Lower lobe of right lung (tissue), 2 donors: Measurements from ENCODE around the gene CUBN. TPM values are rescaled to one million over a fixed set of nuclear protein-coding genes. Genes with fewer than 3 reads are reported as not detected.

ENCODE experiments used
- ATAC-seq, 2 donors: fragments of 200-7000 bp; cut with Tn5 transposase; one replicate each; pipeline ENCODE4 v1.9.1; 2020 to 2022; ENCODE audit warnings: mild to moderate bottlenecking in 2 of 2, moderate library complexity in 2 of 2
- DNase-seq: peaks from one replicate; pipeline ENCODE4 v3.0.0-alpha.2; 2020
- H3K27ac ChIP-seq: fragments of 200-600 bp; one replicate; pipeline ENCODE4 v1.8.0; 2022
- H3K27me3 ChIP-seq: fragments of 200-600 bp; one replicate; pipeline ENCODE4 v1.8.0; 2022; ENCODE audit warnings: low read depth
- H3K36me3 ChIP-seq: fragments of 200-600 bp; one replicate; pipeline ENCODE4 v1.8.0; 2022; ENCODE audit warnings: mild to moderate bottlenecking
- H3K4me1 ChIP-seq: fragments of 200-600 bp; one replicate; pipeline ENCODE4 v1.8.0; 2022
- H3K4me3 ChIP-seq: fragments of 200-600 bp; one replicate; pipeline ENCODE4 v1.8.0; 2022; ENCODE audit warnings: mild to moderate bottlenecking
- H3K9me3 ChIP-seq: fragments of 200-600 bp; one replicate; pipeline ENCODE4 v1.8.0; 2022
- intact Hi-C: fragments of 100-400 bp; cut with DNase I; formaldehyde crosslinking; loops from one replicate; pipeline ENCODE4 v1.11.0; 2022
- total RNA-seq: library from RNA; stranded (reverse); fragmentation: NEBNext Ultra II Directional; extraction: Animal tissue kit (Norgen Biotek cat#: 25700); gene quantifications from one replicate; pipeline ENCODE4 v1.2.1, GENCODE V29; 2021
- TF ChIP-seq, protein P1 (sequence below): fragments of 200-600 bp; IDR thresholded peaks from one replicate; pipeline ENCODE4 v1.8.0; 2022; ENCODE audit warnings: antibody characterized with exemption, mild to moderate bottlenecking
- donor health status: DM: no; HTN: yes; CAD: no; lungs with severe emphysema.

The CUBN gene
- total RNA-seq, 1 donor from 2014 or later = 2.2 TPM

DNA sequence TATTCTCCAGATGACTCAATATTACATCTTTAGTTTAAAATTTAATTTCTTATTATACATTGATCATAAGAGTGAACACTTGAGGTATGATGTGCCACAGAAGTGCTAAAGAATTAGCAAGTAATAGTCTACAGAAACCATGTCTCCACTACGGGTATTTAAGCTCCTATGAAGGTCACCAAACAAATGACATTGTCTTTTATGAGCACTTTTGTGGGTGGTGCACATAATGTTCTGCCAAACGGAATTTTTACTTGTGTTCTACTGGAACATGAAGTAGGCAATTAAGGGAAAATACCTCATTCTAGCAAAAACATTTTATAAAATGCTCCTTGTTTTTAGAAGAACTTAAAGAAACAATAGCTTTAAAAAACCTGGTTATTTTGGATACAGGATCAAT is 27.4 kb upstream of the CUBN start:
- no peak for ATAC-seq
- intact Hi-C loops = no loop called here

DNA sequence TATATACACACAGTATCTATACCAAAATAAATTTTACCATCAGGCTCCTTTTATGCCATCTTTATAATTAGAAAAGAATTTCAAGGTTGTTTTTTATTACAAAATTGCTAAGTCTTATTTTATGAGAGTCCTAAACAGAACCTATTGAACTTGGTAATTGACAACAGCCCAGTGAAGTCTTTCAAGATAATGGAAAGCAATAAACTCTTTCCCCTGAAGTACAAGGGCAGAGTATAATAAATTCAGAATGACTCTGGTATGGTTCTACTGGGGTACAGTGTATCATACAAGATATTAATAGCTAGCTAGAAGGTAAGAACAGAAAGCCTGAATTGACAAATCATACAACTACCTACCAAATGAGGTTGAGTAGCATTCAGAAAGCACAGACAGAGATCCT is 26.2 kb upstream of the CUBN start:
- intact Hi-C loops = no loop called here
- no peaks in the 10 kb centered on the region for H3K4me1 ChIP-seq
- H3K27ac ChIP-seq = no peak overlapping the region
- H3K4me3 ChIP-seq = no peak overlapping the region
- TF ChIP-seq, protein P1, sequence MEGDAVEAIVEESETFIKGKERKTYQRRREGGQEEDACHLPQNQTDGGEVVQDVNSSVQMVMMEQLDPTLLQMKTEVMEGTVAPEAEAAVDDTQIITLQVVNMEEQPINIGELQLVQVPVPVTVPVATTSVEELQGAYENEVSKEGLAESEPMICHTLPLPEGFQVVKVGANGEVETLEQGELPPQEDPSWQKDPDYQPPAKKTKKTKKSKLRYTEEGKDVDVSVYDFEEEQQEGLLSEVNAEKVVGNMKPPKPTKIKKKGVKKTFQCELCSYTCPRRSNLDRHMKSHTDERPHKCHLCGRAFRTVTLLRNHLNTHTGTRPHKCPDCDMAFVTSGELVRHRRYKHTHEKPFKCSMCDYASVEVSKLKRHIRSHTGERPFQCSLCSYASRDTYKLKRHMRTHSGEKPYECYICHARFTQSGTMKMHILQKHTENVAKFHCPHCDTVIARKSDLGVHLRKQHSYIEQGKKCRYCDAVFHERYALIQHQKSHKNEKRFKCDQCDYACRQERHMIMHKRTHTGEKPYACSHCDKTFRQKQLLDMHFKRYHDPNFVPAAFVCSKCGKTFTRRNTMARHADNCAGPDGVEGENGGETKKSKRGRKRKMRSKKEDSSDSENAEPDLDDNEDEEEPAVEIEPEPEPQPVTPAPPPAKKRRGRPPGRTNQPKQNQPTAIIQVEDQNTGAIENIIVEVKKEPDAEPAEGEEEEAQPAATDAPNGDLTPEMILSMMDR = no peak
- no peak for ATAC-seq
- H3K9me3 ChIP-seq = no peaks in the 10 kb centered on the region
- no peaks in the 10 kb centered on the region for H3K27me3 ChIP-seq
- H3K36me3 ChIP-seq = no peaks in the 10 kb centered on the region
- DNase-seq = no peak

More for the DNA sequence above, 27.4 kb upstream of the CUBN start:
- Histone ChIP-seq H3K4me1 (no peaks in the 10 kb centered on the region), H3K27me3 (no peaks in the 10 kb centered on the region), H3K36me3 (no peaks in the 10 kb centered on the region), H3K9me3 (no peaks in the 10 kb centered on the region), H3K4me3 (no peak overlapping the region), H3K27ac (no peak overlapping the region)
- no peak for DNase-seq
- TF ChIP-seq, protein P1 = no peak

DNA sequence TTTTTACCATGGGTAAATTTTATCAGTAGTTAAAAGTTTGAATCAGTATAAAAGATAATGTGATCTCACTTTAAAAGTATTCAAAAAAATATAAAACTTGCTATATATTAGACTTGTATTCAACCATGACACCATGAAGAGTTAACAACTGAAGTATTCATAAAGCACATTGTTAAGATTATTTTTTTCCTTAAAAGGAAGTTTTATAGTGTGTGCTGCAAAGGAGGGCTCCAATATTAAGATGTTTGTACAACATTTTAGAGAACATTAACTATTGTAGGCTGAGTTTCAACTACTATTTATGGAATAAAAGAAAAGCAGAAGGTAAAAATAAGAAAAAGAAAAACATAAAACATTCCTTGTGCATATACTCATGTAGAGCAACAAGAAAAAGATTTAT is 24.5 kb upstream of the CUBN start:
- no peak for ATAC-seq
- intact Hi-C loops = no loop called here
- Histone ChIP-seq H3K27ac (no peak overlapping the region), H3K4me3 (no peak overlapping the region), H3K36me3 (no peaks in the 10 kb centered on the region), H3K9me3 (no peaks in the 10 kb centered on the region), H3K4me1 (no peaks in the 10 kb centered on the region), H3K27me3 (no peaks in the 10 kb centered on the region)
- TF ChIP-seq, protein P1 = no peak
- DNase-seq = no peak

DNA sequence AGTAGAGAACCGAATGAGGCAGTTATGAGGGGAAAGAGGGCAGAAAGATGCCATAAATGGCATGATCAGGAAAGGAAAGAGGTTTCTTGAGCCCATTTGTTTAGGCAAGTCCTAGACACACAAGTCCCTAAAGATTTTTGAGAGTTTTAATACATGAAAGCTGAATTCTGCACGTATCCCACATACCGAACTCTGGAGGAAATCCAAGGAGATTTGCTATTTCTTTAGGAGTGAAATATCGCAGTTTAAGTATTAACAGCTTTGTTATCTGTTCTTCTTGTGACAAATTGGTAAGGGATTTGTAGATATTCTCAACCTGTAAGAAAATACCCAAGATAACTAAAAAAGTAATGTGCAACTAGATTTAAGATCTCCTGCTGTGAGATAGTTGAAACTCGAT is 23.7 kb upstream of the CUBN start:
- TF ChIP-seq, protein P1 = no peak
- Histone ChIP-seq H3K27me3 (no peaks in the 10 kb centered on the region), H3K4me3 (no peak overlapping the region), H3K36me3 (no peaks in the 10 kb centered on the region), H3K4me1 (no peaks in the 10 kb centered on the region), H3K9me3 (no peaks in the 10 kb centered on the region), H3K27ac (no peak overlapping the region)
- intact Hi-C loops = no loop called here
- DNase-seq (no peak), ATAC-seq (no peak)

DNA sequence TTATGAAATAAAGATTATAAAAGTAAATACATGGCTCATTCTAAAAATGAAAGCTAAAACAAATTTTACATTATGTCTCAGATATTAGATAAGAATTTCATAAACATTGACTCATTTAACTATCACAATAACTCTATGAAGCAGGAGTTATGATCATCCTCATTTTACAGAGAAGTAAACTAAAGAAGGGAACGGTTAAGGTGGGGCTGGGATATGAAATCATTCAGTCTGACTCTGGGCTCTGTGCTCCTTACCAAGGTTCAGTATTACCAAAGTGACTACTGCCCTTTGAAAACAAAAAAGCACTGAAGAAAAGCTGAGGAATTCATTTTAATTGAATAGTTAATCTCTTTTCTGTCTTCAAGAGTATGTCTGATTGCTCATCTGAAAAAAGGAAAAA is 22.1 kb upstream of the CUBN start:
- H3K9me3 ChIP-seq = no peaks in the 10 kb centered on the region
- TF ChIP-seq, protein P1 = no peak
- intact Hi-C loops = no loop called here
- DNase-seq (no peak), ATAC-seq (no peak)
- H3K4me3 ChIP-seq = no peak overlapping the region
- H3K27me3 ChIP-seq = no peaks in the 10 kb centered on the region
- H3K4me1 ChIP-seq = no peaks in the 10 kb centered on the region
- H3K27ac ChIP-seq = no peak overlapping the region
- H3K36me3 ChIP-seq = no peaks in the 10 kb centered on the region
